Activated CD8-positive, alpha-beta T cell treated with anti-CD3 and anti-CD28 coated beads for 36 hours (primary cell): ENCODE data around the gene RHBDD1. TPM values are rescaled to one million over a fixed set of nuclear protein-coding genes. Genes with fewer than 3 reads are reported as not detected.

Experiments used
- ATAC-seq: fragments of 200-7000 bp; cut with Tn5 transposase; one replicate; pipeline ENCODE4 v1.10.0; 2021; ENCODE audit warnings: mild to moderate bottlenecking, moderate library complexity
- CTCF ChIA-PET: fragments of 350-600 bp; sonication (Branson Sonifier 250); formaldehyde crosslinking; loops from one replicate; lab custom pipeline; 2021; ENCODE audit warnings: antibody characterized with exemption; lab: Charles Lee
- POLR2A ChIA-PET: fragments of 350-600 bp; sonication (Branson Sonifier 250); formaldehyde crosslinking; loops from one replicate; lab custom pipeline; 2021; ENCODE audit warnings: antibody characterized with exemption; lab: Charles Lee
- DNase-seq: peaks from one replicate; pipeline ENCODE4 v3.0.0-alpha.2; 2020
- H3K27ac Mint-ChIP-seq: one replicate; pipeline ENCODE4 v1.8.0; 2021; ENCODE audit warnings: mild to moderate bottlenecking, mixed read lengths
- H3K27me3 Mint-ChIP-seq: one replicate; pipeline ENCODE4 v1.8.0; 2021; ENCODE audit warnings: mixed read lengths
- H3K36me3 Mint-ChIP-seq: one replicate; pipeline ENCODE4 v1.8.0; 2021; ENCODE audit warnings: low read depth, mixed read lengths
- H3K4me1 Mint-ChIP-seq: one replicate; pipeline ENCODE4 v1.8.0; 2021; ENCODE audit warnings: low read depth, mixed read lengths
- H3K4me3 Mint-ChIP-seq: one replicate; pipeline ENCODE4 v1.8.0; 2021; ENCODE audit warnings: mild to moderate bottlenecking, moderate library complexity, mixed read lengths
- H3K9me3 Mint-ChIP-seq: one replicate; pipeline ENCODE4 v1.8.0; 2021; ENCODE audit warnings: mixed read lengths
- intact Hi-C: fragments of 100-400 bp; cut with micrococcal nuclease; formaldehyde crosslinking; loops from one replicate; pipeline ENCODE4 v1.10.0; 2022
- total RNA-seq, 2 experiments: library from RNA; stranded (reverse); gene quantifications; one replicate each; pipeline ENCODE4 v1.2.3, GENCODE V29; 2021
- TF ChIP-seq, protein P1 (sequence below): fragments of 200-600 bp; IDR thresholded peaks from one replicate; pipeline ENCODE4 v1.8.0; 2022; ENCODE audit warnings: antibody characterized with exemption, mild to moderate bottlenecking

The RHBDD1 gene
- total RNA-seq, 2 experiments from 2014 or later: 34.3 to 35.9 TPM

DNA sequence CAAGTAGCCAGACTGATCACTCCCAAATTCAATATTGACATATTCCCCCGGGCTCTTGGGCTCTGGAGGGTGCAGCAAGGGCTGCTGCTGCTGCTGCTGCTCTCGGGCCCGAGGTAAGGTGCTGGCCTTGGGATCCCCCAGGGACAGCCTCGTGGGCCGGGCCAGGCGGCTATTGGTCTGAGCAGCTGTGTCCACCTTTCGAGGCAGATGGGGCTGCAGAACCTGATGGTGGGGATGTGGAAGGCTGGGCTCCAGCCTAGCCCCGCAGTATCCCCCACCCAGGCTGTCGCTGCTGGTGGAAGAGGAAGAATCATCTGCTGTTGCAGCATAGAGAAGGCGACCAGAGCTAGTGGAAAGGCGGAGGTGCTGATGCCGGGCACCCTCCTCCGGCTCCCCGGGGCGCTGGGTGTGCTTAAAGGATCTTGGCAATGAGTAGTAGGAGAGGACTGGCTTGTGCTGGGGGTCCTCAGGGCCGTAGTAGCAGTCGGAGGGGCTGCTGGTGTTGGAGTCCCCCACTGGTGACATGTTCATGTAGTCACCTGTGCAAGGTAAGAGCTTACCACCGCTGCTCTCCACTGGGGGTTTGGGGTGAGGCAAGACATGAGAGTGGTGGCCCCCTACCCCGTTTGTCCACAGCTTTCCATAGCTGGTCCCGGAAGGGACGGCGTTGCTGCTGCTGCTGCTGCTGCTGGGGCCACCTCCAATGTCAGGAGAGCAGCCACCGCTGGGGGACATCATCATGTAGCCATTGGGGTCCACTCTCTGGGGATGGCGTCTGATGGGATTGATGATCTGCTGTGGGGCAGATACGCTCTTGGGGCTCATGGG lies 39.6 kb upstream of the RHBDD1 start:
- H3K27me3 Mint-ChIP-seq: no peaks in the 10 kb centered on the region
- intact Hi-C loops: no loop called here
- DNase-seq (peak; percentile 2), ATAC-seq (no peak)
- peaks cover 56% of the 10 kb centered on the region for H3K4me1 Mint-ChIP-seq
- no peaks in the 10 kb centered on the region for H3K9me3 Mint-ChIP-seq
- peaks cover 12% of the 10 kb centered on the region for H3K36me3 Mint-ChIP-seq
- no peak overlapping the region for H3K27ac Mint-ChIP-seq
- TF ChIP-seq, protein P1, sequence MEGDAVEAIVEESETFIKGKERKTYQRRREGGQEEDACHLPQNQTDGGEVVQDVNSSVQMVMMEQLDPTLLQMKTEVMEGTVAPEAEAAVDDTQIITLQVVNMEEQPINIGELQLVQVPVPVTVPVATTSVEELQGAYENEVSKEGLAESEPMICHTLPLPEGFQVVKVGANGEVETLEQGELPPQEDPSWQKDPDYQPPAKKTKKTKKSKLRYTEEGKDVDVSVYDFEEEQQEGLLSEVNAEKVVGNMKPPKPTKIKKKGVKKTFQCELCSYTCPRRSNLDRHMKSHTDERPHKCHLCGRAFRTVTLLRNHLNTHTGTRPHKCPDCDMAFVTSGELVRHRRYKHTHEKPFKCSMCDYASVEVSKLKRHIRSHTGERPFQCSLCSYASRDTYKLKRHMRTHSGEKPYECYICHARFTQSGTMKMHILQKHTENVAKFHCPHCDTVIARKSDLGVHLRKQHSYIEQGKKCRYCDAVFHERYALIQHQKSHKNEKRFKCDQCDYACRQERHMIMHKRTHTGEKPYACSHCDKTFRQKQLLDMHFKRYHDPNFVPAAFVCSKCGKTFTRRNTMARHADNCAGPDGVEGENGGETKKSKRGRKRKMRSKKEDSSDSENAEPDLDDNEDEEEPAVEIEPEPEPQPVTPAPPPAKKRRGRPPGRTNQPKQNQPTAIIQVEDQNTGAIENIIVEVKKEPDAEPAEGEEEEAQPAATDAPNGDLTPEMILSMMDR: no peak
- ChIA-PET POLR2A (interaction anchor here (0.6 to 2.9 kb wide), 2 partner anchors 39 to 304 kb away, joined by 5 to 9 read pairs; partner anchors contain the start of gene RHBDD1), CTCF (interaction anchor here (0.8 to 1.2 kb wide), 3 partner anchors 25 to 41 kb away, joined by 3 read pairs; no protein-coding TSS in a partner anchor)
- H3K4me3 Mint-ChIP-seq: no peak overlapping the region

DNA sequence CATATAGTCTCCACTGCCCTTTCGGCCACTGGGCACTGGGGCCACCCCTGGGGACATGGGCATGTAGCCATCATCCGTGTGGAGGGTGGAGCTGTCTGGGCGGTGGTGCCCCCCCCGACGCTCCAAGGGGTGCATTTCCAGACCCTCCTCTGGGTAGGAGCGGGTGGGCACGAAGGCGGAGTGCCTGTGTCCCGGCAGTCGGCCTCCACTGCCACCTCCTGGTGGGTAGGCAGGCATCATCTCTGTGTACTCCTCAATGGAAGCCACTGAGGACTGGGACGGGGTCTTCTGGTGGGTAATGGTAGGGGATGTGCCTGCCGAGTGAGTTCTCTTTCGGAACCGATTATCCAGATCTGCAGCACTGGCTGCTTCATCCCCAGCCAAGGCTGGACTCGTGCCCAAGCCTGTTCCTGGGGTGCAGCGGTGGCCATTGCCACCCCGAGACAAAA lies 39.0 kb upstream of the RHBDD1 start:
- intact Hi-C loops: no loop called here
- peaks cover 60% of the 10 kb centered on the region for H3K4me1 Mint-ChIP-seq
- DNase-seq: peak; percentile 33
- no peaks in the 10 kb centered on the region for H3K27me3 Mint-ChIP-seq
- TF ChIP-seq, protein P1: no peak
- POLR2A ChIA-PET: interaction anchor here (2.9 kb wide), 1 partner anchor 38 kb away, joined by 9 read pairs; the partner anchor contains the start of gene RHBDD1
- H3K27ac Mint-ChIP-seq: no peak overlapping the region
- CTCF ChIA-PET: interaction anchor here (1.1 kb wide), 1 partner anchor 26 kb away, joined by 3 read pairs; no protein-coding TSS in a partner anchor
- peak overlapping the region; percentile 84 for H3K4me3 Mint-ChIP-seq
- ATAC-seq: no peak
- H3K36me3 Mint-ChIP-seq: peaks cover 12% of the 10 kb centered on the region
- H3K9me3 Mint-ChIP-seq: no peaks in the 10 kb centered on the region

DNA sequence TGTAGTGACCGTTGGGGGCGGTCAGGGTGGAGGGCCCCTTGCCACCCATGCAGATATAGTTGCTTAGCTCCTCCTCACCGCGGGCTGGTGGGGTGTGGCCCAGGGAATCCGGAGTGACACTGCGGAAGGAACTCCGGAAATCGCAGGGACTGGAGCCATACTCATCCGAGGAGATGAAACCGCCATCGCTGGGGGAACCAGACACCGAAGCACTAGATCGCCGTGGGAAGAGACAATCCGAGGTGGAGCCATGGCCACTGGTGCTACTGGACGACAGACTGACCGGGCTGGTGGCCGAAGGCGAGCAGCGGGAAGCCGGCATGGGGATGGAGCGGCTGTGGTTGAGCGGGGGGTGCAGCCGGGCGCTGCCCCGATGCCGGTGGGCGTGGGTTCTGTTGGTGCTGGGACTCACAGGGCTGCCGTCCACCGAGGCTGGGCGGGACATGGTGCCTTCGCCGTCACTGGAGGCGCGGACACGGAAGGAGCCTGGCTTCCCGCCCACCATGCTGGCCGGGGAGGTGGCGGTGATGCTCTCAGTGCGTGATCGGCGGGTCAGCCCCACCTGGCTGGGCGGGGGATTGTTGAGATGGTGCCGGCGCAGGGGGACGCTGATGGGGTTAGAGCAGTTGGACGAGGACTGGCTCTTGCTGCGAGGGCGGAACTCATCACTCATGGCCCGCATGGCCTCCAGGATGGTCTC lies 38.4 kb upstream of the RHBDD1 start:
- DNase-seq (peak; percentile 3), ATAC-seq (no peak)
- ChIA-PET POLR2A (interaction anchor here (1.1 to 2.9 kb wide), 3 partner anchors 8 to 38 kb away, joined by 3 to 12 read pairs (median 9); partner anchors contain the start of gene RHBDD1), CTCF (interaction anchor here (0.8 to 3.7 kb wide), 7 partner anchors 8 to 188 kb away, joined by 3 to 29 read pairs (median 4); partner anchors contain the start of gene RHBDD1)
- Mint-ChIP-seq H3K9me3 (no peaks in the 10 kb centered on the region), H3K4me1 (peaks cover 58% of the 10 kb centered on the region), H3K4me3 (peak overlapping the region; percentile 84), H3K27me3 (no peaks in the 10 kb centered on the region), H3K27ac (no peak overlapping the region), H3K36me3 (peaks cover 12% of the 10 kb centered on the region)
- intact Hi-C loops: no loop called here
- TF ChIP-seq, protein P1: no peak

DNA sequence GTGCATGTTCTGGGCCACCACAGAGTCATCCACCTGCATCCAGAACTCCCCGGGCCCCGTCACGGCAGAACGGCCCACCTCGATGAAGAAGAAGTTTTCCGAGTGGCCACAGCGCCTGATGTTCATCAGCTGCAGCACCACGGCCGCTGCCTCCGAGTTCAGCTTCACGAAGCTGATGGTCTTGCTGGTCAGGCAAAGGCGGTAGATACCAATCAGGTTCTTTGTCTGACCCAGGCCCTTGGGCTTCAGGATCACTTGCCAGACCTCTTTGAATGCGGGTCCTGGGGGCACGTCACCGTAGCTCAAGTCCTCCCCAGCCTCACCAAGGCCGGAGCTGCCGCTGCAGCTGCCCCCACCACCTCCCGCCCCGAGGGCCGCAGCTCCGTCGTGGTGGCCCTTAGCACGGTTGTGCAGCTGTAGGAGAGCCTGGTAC lies 37.8 kb upstream of the RHBDD1 start:
- H3K27ac Mint-ChIP-seq: no peak overlapping the region
- DNase-seq: no peak
- ChIA-PET CTCF (interaction anchor here (0.8 to 3.7 kb wide), 11 partner anchors 8 to 227 kb away, joined by 3 to 29 read pairs (median 4); partner anchors contain the start of gene RHBDD1), POLR2A (interaction anchor here (1.1 to 1.9 kb wide), 2 partner anchors 9 to 37 kb away, joined by 3 to 12 read pairs; partner anchors contain the start of gene RHBDD1)
- ATAC-seq: no peak
- no peaks in the 10 kb centered on the region for H3K9me3 Mint-ChIP-seq
- H3K4me1 Mint-ChIP-seq: peaks cover 57% of the 10 kb centered on the region
- TF ChIP-seq, protein P1: no peak
- H3K27me3 Mint-ChIP-seq: no peaks in the 10 kb centered on the region
- H3K36me3 Mint-ChIP-seq: peaks cover 12% of the 10 kb centered on the region
- intact Hi-C loops: no loop called here
- H3K4me3 Mint-ChIP-seq: peak overlapping the region; percentile 84
